Measurements from ENCODE around the gene MYH14. TPM values are rescaled to one million over a fixed set of nuclear protein-coding genes. Genes with fewer than 3 reads are reported as not detected.

MYH14 gene
- total and polyA plus RNA-seq, 9 donors: 0.23 to 82.1 (median 3.2) TPM

GRCh38 chr19:50331994-50332243 is 128.5 kb downstream of the MYH14 start:
- intact Hi-C loops (cut with DNase I): no loop called here
- peaks cover 5% of the 10 kb centered on the region for H3K27me3 ChIP-seq

GRCh38 chr19:50332244-50333038 is 129.0 kb downstream of the MYH14 start:
- intact Hi-C loops (cut with DNase I): no loop called here
- peaks cover 5% of the 10 kb centered on the region for H3K27me3 ChIP-seq
- TF ChIP-seq CTCF (IDR thresholded peaks at IDR 0.05) (no peak), POLR2A (IDR thresholded peaks at IDR 0.05) (no peak), EP300 (IDR thresholded peaks at IDR 0.05) (no peak)
- peaks cover 0 to 5% of the 10 kb centered on the region in 2 donors for H3K9me3 ChIP-seq
- H3K27ac ChIP-seq: no peak overlapping the region
- DNase-seq: no peak
- H3K4me1 ChIP-seq (ENCODE audit: insufficient read depth): peaks cover 6% of the 10 kb centered on the region
- no peaks in the 10 kb centered on the region for H3K36me3 ChIP-seq
- H3K4me3 ChIP-seq: no peak overlapping the region
- WGBS, 3 donors: 12 to 16% (median 14%) methylated on average over 20 of the region's 20 CpGs

More at GRCh38 chr19:50331994-50332243, 128.5 kb downstream of the MYH14 start:
- Histone ChIP-seq H3K27ac (no peak overlapping the region), H3K4me1 (ENCODE audit: insufficient read depth) (peaks cover 6% of the 10 kb centered on the region), H3K36me3 (no peaks in the 10 kb centered on the region), H3K9me3 (peaks cover 0 to 5% of the 10 kb centered on the region in 2 donors), H3K4me3 (no peak overlapping the region)
- no peak for DNase-seq
- no peak for TF ChIP-seq EP300 (IDR thresholded peaks at IDR 0.05)
- no peak for TF ChIP-seq CTCF (IDR thresholded peaks at IDR 0.05)
- TF ChIP-seq POLR2A (IDR thresholded peaks at IDR 0.05): no peak
- 24 to 26% (median 25%) methylated on average over 2 of the region's 2 CpGs for WGBS, 3 donors

GRCh38 chr19:50333235-50333736 is 129.9 kb downstream of the MYH14 start:
- intact Hi-C loops (cut with DNase I): no loop called here
- Histone ChIP-seq H3K27ac (no peak overlapping the region), H3K27me3 (peaks cover 5% of the 10 kb centered on the region), H3K36me3 (no peaks in the 10 kb centered on the region), H3K4me1 (ENCODE audit: insufficient read depth) (peaks cover 6% of the 10 kb centered on the region), H3K4me3 (peak overlapping the region; percentile 0), H3K9me3 (peaks cover 0 to 5% of the 10 kb centered on the region in 2 donors)
- DNase-seq: peak; percentile 34 to 69 (median 47)
- no peak for TF ChIP-seq POLR2A (IDR thresholded peaks at IDR 0.05)
- TF ChIP-seq CTCF (IDR thresholded peaks at IDR 0.05): no peak
- TF ChIP-seq EP300 (IDR thresholded peaks at IDR 0.05): no peak
- whole genome bisulfite sequencing, 3 donors: 0 to 2% (median 2%) methylated on average over 33 to 34 of the region's 34 CpGs

- Histone ChIP-seq H3K27ac (no peak overlapping the region), H3K27me3 (peaks cover 5% of the 10 kb centered on the region), H3K4me3 (peak overlapping the region; percentile 0), H3K4me1 (ENCODE audit: insufficient read depth) (peaks cover 6% of the 10 kb centered on the region), H3K9me3 (peaks cover 0 to 5% of the 10 kb centered on the region in 2 donors), H3K36me3 (no peaks in the 10 kb centered on the region)
- TF ChIP-seq EP300 (IDR thresholded peaks at IDR 0.05) (no peak), POLR2A (IDR thresholded peaks at IDR 0.05) (no peak), CTCF (IDR thresholded peaks at IDR 0.05) (no peak)
- DNase-seq: peak; percentile 21 to 72 (median 39)
- intact Hi-C loops (cut with DNase I): no loop called here
- 9 to 13% (median 10%) methylated on average over 53 to 54 of the region's 54 CpGs for WGBS, 3 donors
These were observed 130.6 kb downstream of the MYH14 start for GRCh38 chr19:50333737-50334617.
